Skin of body (tissue), 2 donors: Measurements from ENCODE around the gene FOXL3. TPM values are rescaled to one million over a fixed set of nuclear protein-coding genes. Genes with fewer than 3 reads are reported as not detected.
"Not testable (repeated sequence)": the region's sequence is repeated elsewhere in the genome, so short reads cannot be mapped to it uniquely, and the experiment has no call there.

ENCODE experiments used
- DNase-seq: peaks from one replicate; lab custom pipeline; 2025; lab: John Stamatoyannopoulos, UW
- total RNA-seq: library from RNA; depleted of rRNA; stranded (reverse); fragments of >200 nt; gene quantifications from one replicate; pipeline ENCODE4 v1.2.3, GENCODE V29; 2014

The FOXL3 gene
- total RNA-seq, 1 donor from 2014 or later: not detected

DNA sequence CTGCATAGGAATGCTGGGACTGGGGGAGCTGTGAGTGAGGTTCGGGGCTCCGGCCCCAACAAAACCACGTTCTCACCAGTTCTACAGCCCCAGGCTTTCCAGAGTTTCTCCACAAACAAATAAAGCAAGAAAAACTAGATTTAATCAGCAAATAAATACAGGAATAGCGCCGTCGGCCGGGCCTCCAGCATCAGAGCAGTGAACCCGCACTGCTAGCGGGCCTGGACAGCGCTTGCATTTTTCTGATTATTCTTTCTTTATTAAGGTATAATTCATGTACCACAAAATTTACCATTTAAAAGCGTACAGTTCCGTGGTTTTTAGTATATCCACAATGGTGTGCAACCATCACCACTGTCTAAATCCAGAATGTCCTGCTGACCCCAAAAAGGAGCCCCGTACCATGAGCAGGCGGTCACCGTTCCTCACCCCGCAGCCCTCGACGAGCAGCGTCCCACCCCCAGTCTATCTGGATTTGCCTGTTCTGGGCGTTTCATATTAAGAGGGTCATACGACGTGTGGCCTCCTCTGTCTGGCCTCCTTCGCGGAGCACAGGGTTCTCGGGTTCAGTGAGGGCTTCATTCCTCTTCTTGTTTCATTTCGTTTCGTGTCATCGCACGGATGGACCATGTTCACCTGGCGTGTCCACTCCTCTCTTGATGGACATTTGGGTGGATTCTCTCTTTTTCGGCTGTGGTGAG is 35.5 kb upstream of the FOXL3 start:
- DNase-seq: no peak

DNA sequence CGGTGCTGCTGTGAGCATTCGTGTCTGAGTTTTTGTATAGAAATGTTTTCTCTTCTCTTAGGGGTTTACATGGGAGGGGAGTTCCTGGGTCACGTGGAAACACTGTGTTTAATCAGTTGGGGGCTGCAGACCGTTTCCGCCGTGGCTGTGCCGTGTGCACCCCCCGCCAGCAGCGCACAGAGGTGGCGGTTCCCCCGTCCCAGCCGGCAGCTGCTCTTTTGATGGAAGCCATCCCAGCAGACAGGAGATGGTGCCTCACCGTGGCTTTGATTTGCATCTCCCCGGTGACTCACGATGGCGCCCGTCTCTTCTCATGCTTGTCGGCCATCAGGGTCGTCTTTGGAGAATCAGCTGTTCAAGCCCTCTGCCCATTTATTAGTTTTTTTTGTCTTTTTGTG is 34.9 kb upstream of the FOXL3 start:
- DNase-seq: no peak

DNA sequence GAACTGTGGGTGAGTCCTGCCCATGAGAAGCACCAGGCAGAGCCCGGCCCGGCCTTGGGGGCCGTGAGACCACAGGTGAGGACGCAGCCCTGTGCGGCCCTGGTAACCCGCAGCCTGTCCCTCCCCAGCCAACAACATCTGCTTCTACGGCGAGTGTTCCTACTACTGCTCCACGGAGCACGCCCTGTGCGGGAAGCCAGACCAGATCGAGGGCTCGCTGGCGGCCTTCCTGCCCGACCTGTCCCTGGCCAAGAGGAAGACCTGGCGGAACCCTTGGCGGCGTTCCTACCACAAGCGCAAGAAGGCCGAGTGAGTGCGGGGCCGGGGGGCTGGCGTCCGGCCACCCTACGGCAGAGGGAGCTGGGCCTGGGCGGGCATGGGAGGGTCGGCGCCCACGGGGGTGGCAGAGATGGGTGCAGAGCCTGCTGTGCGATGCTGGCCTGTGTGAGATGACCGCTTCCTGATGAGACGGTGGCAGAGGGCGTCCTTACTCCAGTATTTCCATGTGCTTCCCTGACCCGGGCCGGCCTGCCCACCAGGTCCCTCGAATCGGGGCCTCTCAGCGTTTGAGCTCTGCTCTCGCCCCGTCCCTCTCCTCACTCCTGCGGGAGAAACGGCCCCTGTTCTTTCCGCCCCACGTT is 34.1 kb upstream of the FOXL3 start:
- no peak for DNase-seq

DNA sequence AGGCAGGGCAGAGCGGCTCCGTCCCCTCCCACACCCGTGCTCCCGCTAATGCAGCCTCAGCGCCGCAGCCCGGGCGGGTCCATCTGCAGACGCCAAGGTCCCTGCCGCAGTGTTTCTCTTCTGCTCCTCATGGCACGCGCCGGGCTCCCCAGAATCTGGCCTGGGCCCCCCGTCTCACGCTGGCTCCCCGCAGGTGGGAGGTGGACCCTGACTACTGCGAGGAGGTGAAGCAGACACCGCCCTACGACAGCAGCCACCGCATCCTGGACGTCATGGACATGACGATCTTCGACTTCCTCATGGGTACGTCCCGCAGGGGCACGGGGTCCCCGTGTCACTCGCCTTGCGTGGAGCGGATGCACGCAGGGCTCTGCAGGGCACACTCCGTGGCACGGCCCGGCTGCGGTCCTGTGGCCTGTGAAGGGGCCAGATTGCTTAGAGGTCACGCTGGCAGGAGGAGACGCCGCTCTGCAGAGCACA is 33.5 kb upstream of the FOXL3 start:
- DNase-seq: no peak

DNA sequence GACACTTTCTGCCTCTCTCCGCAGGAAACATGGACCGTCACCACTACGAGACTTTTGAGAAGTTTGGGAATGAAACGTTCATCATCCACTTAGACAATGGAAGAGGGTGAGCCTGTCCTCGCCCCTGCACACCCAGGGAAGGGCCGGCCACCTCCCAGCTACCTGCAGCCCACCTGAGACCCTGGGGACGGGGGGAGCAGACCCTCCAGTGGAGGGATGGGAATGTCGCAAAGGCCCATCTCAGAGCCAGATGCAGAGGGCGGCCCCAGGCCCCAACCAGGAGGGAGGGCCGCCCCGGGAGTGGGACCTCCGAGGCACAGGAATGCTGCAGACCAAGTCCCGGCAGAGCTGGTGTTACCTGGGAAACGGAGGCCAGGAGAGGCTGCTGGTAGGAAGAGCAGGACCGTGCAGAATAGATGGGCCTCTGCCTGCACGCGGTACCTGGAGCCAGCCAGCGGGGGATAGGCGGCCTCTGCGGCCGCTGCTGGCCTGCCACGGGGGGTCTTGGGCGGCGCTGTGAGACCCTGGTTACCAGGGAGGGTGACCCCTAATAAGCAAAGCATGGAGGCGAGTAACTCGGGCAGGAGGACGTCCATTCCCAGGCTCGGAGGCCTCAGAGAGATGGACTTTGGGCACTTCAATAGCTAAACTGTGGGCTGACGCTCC is 32.9 kb upstream of the FOXL3 start:
- no peak for DNase-seq

DNA sequence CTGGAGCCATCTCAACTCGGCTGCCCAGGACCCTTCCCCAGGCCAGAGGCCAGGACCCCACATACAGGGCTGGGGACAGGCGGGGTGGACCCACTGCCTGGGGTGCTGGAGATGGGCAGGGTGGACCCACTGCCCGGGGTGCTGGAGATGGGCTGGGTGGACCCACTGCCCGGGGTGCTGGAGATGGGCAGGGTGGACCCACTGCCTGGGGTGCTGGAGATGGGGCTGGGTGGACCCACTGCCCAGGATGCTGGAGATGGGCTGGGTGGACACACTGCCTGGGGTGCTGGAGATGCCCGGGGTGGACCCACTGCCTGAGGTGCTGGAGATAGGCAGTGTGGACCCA is 32.4 kb upstream of the FOXL3 start:
- DNase-seq: no peak

DNA sequence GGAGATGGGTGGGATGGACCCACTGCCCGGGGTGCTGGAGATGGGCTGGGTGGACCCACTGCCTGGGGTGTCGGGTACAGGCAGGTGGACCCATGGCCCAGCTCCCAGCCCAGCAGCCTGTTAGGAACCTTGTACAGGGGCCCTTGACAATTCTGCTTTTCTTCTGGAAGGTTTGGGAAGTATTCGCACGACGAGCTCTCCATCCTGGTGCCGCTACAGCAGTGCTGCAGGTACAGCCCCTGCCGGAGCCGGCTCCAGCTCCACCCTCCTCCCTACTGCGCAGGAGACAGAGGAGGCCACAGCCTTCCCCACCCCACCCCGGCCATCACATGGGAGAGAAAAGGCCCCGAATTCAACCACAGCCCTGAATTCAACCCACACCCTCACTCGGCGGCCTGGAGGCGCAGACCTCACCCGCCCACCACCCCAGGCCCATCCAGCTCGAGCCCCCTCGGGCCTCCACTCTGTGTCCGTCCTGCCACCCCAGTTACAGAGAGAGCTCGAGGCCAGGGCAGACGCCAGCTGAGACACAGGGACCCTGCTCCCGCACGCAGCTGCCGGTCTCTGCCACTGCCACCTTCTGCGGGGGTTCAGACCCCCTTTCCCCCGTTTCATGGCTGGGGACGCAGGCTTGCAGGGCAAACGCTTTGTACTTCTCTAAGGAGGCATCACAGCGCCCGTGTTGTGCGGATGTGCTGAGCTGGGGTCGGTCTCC is 31.3 kb upstream of the FOXL3 start:
- DNase-seq: no peak

DNA sequence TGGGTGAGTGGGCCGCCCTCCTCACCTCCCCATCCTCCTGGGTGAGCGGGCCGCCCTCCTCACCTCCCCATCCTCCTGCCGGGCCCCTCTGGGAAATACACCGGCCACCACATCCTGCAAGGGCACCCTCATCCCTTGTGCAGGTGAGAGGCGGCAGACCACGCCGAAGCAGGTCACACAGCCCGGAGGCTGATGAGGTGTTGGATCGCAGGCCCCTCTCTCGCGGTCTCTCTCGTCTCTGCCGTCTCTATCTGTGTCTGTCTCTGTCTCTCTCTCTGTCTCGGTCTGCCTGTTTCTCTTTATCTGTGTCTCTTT is 30.8 kb upstream of the FOXL3 start:
- DNase-seq: no peak

DNA sequence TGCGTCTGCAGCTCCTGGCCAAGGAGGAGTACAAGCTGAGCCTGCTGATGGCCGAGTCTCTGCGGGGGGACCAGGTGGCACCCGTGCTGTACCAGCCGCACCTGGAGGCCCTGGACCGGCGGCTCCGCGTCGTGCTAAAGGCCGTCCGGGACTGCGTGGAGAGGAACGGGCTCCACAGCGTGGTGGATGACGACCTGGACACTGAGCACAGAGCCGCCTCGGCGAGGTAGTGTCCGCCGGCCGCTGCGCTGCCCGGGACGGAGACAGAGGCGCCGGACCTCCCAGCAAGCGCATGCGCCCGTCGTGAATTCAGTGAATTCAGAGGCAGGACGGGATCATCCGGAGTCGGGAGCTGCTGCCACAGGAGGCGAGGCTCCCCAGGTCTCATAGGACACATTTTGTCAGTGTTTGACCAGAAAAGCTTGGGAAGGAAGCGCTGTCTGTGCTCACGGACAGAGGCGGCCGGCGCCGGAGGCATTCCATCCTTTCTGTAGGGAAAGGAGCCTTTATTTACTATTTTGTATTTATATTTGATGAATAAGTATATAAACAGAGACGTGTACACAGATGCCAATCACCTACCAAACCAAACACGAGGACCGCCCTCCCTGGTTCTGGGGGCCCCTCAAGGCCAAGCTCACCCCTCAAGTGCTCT is 30.1 kb upstream of the FOXL3 start:
- no peak for DNase-seq

DNA sequence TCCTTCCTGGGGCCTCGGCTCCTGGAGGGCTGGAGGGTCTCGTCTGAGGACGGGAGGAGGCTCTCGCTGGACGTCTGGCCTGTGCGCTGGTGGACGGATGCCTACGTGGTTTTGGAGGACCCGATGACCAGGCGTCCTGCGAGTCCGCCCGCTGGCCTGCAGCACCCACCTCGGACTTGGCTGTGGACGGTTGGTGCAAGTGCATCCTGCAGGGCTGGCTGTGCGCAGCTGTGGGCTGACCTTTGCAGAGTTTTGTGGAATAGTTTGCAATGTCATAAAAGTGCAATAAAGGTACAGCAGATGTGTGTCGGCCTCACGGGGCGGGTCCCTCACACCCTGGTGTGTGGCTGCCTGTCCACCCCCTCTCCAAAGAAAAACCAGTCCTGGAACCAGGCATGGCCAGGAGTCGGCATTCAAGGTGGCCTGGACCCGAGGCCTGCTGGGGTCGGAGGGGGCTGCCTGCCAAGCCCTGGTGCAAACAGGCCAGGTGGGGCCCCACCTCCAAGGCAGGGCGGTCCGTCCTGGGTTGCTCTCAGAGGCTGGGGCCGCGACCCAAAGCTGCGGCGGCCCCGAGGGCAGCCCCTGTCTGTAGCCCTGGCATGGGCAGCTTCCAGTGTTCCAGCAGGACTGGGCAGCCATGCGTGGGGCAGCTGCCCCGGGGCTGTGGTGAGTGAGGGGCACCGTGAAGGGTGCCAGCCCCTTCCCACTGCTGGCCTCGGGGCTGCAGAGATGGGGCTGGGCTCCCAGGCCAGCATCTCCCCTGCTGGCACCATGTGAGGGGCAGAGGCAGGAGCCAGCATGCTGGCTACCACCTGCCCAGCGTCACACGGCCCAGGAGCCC is 29.3 kb upstream of the FOXL3 start:
- no peak for DNase-seq

DNA sequence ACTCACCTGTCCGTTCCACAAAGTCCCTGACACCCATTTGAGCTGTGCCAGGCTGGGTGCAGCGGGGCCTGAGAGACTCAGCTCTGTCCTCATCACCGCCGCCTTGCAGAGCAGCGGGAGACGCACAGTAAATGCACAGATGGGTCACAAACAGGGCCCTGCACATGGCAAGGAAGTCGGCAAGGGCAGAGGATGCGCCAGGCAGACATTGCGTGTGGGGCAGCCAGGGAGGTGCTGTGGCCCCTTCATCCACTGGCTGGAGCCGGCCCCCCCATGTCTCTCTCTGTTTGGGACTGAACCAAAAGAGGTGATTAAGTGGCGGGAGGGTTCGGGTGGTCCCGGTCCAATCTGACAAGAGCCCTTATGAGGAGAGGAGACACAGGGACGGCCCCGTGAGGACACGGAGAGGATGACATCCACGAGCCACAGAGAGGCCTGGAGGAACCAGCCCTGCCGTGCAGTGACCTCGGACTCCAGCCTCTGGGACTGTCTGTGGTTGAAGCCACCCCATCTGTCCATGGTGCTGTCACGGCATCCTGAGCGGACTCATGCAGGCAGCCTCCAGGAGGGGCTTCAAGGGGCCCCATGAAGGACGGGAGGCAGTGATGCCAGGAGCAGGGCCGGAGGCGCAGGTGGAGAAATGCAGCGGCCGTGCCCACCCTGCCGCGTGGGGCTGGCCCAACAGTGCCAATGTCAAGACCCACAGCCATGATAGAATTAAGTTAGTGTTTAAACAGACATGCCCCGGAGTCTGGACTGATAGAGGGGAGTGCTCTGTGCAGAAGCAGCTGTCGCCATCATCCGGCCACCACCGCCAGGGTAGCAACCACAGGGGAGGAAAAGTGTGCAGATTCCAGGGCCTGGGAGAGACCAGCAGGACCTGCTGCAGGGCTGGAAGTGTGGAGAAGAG is 28.4 kb upstream of the FOXL3 start:
- no peak for DNase-seq

DNA sequence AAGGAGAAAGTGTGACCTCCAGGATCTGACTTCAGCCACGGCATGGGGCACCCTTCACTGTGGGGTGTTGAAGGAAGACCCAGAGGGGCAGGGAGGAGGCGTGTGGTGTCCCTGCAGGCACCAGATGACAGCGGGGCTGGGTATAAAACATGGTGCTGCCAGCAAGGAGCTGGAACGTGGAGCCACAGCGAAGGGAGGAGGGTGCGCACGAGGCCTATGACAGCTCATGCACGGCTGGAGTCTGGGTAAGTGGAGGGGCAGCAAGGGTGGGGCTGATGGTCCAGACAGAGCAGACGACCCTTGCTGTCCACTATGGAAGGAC is 27.8 kb upstream of the FOXL3 start:
- no peak for DNase-seq

DNA sequence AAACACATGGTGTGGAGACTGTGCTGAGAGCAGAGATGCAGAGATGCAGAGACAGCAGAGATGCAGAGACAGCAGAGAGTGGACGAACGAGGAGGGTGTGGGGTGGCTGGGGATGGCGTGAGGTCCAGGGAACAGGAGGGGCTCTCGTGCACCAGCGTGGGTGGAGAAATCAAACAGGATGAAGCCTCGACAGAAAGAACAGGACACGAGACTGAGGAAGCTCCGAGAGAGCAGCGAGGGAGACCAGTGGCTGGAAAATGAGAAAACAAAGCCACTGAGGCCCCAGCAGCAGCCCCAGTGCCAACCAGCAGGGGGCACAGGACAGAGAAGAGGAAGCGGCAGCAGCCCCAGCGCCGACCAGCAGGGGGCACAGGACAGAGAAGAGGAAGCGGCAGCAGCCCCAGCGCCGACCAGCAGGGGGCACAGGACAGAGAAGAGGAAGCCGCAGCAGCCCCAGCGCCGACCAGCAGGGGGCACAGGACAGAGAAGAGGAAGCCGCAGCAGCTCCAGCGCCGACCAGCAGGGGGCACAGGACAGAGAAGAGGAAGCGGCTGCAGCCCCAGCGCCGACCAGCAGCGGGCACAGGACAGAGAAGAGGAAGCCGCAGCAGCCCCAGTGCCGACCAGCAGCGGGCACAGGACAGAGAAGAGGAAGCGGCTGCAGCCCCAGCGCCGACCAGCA is 27.2 kb upstream of the FOXL3 start:
- not testable (repeated sequence) for DNase-seq

DNA sequence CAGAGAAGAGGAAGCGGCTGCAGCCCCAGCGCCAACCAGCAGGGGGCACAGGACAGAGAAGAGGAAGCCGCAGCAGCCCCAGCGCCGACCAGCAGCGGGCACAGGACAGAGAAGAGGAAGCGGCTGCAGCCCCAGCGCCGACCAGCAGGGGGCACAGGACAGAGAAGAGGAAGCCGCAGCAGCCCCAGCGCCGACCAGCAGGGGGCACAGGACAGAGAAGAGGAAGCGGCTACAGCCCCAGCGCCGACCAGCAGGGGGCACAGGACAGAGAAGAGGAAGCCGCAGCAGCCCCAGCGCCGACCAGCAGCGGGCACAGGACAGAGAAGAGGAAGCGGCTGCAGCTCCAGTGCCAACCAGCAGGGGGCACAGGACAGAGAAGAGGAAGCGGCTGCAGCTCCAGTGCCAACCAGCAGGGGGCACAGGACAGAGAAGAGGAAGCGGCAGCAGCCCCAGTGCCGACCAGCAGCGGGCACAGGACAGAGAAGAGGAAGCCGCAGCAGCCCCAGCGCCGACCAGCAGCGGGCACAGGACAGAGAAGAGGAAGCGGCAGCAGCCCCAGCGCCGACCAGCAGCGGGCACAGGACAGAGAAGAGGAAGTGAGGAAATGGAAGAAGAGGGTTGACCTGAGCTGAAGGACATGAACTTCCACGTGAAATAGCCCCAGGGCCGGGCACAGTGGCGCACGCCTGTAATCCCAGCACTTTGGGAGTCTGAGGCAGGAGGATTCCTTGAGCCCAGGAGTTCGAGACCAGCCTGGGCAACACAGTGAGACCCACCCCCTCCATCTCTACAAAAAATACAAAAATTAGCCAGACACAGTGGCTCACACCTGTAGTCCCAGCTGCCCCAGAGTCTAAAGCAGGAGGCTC is 26.3 kb upstream of the FOXL3 start:
- DNase-seq: not testable (repeated sequence)

DNA sequence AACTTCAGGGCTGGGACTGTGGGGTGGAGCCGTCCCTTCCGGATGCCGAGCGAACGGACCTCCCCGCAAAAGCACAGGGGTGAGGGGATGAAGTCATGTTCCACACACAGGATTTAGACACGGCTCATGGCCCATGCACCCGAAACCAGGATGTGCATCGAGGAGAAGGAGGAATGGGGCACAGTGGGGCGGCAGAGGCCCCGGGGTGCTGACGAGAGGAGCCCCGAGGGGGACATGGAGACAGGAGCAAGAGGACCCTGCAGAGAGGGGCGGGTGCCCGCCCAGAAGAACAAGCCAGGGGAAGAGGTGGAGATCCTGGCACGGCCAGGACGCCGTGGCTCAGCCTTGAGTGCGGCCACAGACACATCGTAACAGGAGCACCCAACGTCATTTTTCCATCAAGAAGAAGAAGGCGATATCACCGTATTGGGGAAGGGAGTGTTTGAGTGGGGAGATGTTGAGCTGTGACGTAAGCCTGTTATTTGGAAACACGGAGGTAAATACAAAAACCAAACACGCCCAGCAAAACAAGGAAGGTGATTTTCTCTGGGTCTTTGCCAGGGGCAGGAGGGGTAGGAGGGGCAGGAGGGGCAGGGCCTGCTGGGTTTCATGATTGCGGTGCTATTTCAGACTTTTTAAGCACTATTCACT is 25.3 kb upstream of the FOXL3 start:
- no peak for DNase-seq

DNA sequence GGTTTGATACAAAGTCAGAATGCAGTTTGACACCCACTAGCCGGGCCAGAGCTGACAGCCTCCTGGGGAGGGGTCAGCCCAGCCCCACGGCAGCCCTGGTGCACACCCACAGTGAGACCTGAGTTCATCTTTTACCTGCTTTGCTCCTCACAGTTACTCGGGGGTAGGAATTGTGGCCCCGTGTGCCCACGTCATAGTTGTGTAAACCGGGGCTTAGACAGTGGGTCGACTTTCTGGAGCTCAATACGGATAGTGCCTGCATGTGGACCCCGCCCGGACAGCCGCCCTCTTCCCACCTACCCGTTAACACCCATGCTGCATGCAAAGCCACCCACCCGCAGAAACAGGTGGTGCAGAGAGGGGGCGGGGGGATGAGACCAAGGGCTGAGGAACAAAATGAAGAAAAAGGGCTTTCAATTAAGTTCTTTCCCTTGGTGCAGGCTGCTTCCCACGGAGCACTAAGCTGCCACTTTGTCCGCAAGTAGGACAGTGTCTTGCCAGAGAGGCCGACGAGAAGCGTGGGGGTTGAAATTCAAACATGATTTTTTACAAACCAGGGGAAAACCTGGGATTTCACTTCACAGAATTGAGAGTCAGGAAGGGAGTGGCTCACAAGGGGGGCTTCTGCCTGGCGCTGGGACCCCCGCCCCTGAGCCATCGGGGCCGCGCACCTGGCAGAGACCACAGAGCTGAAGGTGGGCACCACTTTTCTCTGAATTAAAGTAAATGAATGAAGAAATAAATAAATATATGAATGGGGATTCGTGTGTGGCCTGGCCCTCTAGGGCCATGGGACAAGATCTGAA is 24.6 kb upstream of the FOXL3 start:
- no peak for DNase-seq
